GM19238 (cell line): Measurements from ENCODE around the gene CCNG2.
A peak's percentile ranks its signal among the peaks of the same experiment; 100 is the strongest.

Experiments used
- DNase-seq: peaks from one replicate; pipeline ENCODE4 v3.0.0; 2011; ENCODE audit warnings: low spot score; ENCODE audit not compliant: insufficient read length

Gene CCNG2

GRCh38 chr4:77177199-77177598 is 20.2 kb downstream of the CCNG2 start:
- DNase-seq, result no peak

- DNase-seq, result no peak
These were observed 21.6 kb downstream of the CCNG2 start for GRCh38 chr4:77178560-77178959.

GRCh38 chr4:77179519-77179918 is 22.5 kb downstream of the CCNG2 start:
- DNase-seq, result no peak

- no peak for DNase-seq
These were observed 24.7 kb downstream of the CCNG2 start for GRCh38 chr4:77181720-77182119.

GRCh38 chr4:77183777-77184420 is 26.9 kb downstream of the CCNG2 start:
- DNase-seq, result no peak

- no peak for DNase-seq
These were observed 28.0 kb downstream of the CCNG2 start for GRCh38 chr4:77184974-77185373.

- no peak for DNase-seq
These were observed 28.7 kb downstream of the CCNG2 start for GRCh38 chr4:77185686-77186085.

- no peak for DNase-seq
These were observed 30.3 kb downstream of the CCNG2 start for GRCh38 chr4:77187322-77187721.

- no peak for DNase-seq
These were observed 31.7 kb downstream of the CCNG2 start for GRCh38 chr4:77188498-77189220.

- no peak for DNase-seq
These were observed 32.4 kb downstream of the CCNG2 start for GRCh38 chr4:77189412-77189811.

- DNase-seq, result no peak
These were observed 33.0 kb downstream of the CCNG2 start for GRCh38 chr4:77190053-77190452.

- no peak for DNase-seq
These were observed 36.0 kb downstream of the CCNG2 start for GRCh38 chr4:77193046-77193445.

GRCh38 chr4:77193511-77194102 is 36.6 kb downstream of the CCNG2 start:
- peak; percentile 74 for DNase-seq

- no peak for DNase-seq
These were observed 37.4 kb downstream of the CCNG2 start for GRCh38 chr4:77194366-77194765.

GRCh38 chr4:77194989-77195388 is 38.0 kb downstream of the CCNG2 start:
- no peak for DNase-seq

- no peak for DNase-seq
These were observed 39.9 kb downstream of the CCNG2 start for GRCh38 chr4:77196866-77197265.

- DNase-seq, result no peak
These were observed 40.4 kb downstream of the CCNG2 start for GRCh38 chr4:77197361-77197760.

- no peak for DNase-seq
These were observed 40.8 kb downstream of the CCNG2 start for GRCh38 chr4:77197831-77198230.

GRCh38 chr4:77199276-77199675 is 42.3 kb downstream of the CCNG2 start:
- DNase-seq, result no peak

GRCh38 chr4:77199701-77200100 is 42.7 kb downstream of the CCNG2 start:
- DNase-seq, result no peak

- DNase-seq, result no peak
These were observed 44.3 kb downstream of the CCNG2 start for GRCh38 chr4:77201343-77201742.

GRCh38 chr4:77201857-77202256 is 44.9 kb downstream of the CCNG2 start:
- DNase-seq, result no peak

GRCh38 chr4:77202491-77202890 is 45.5 kb downstream of the CCNG2 start:
- DNase-seq, result no peak
